ENCODE results near the gene MED13L. TPM values are rescaled to one million over a fixed set of nuclear protein-coding genes. Genes with fewer than 3 reads are reported as not detected.

The MED13L gene
- total RNA-seq, 6 experiments from 2014 or later = 29.0 to 52.0 (median 38.1) TPM

GRCh38 chr12:116159593-116160200, 117.8 kb downstream of the MED13L start:
- H3K27ac ChIP-seq = no peak overlapping the region
- no peak overlapping the region for H3K4me3 ChIP-seq
- no peaks in the 10 kb centered on the region for H3K27me3 ChIP-seq
- ATAC-seq (no peak), DNase-seq (no peak)
- 95% methylated on average over 2 of the region's 2 CpGs for WGBS (ENCODE audit: insufficient coverage, low coverage, low lambda C conversion rate, missing lambda C conversion rate)
- H3K36me3 ChIP-seq = no peaks in the 10 kb centered on the region
- H3K9me3 ChIP-seq = no peaks in the 10 kb centered on the region
- peaks cover 0 to 58% (median 20%) of the 10 kb centered on the region in 4 donors for H3K4me1 ChIP-seq
- intact Hi-C loops (cut with DNase I) = no loop called here
- no peak for TF ChIP-seq POLR2A (IDR thresholded peaks at IDR 0.05)
- no peak for TF ChIP-seq CTCF (IDR thresholded peaks at IDR 0.05)

GRCh38 chr12:116159175-116159574, 118.3 kb downstream of the MED13L start:
- H3K9me3 ChIP-seq = no peaks in the 10 kb centered on the region
- intact Hi-C loops (cut with DNase I) = no loop called here
- no peak overlapping the region for H3K4me3 ChIP-seq
- H3K27me3 ChIP-seq = no peaks in the 10 kb centered on the region
- no peak overlapping the region for H3K27ac ChIP-seq
- no peak for DNase-seq
- ATAC-seq = peak in 3 of 4 donors; percentile 7 to 45 (median 15)
- WGBS (ENCODE audit: insufficient coverage, low coverage, low lambda C conversion rate, missing lambda C conversion rate) = 17% methylated on average over 1 of the region's 1 CpG
- H3K4me1 ChIP-seq = peaks cover 0 to 59% (median 20%) of the 10 kb centered on the region in 4 donors
- TF ChIP-seq POLR2A (IDR thresholded peaks at IDR 0.05) (no peak), CTCF (IDR thresholded peaks at IDR 0.05) (no peak)
- H3K36me3 ChIP-seq = no peaks in the 10 kb centered on the region

GRCh38 chr12:116157845-116158267, 119.6 kb downstream of the MED13L start:
- no peak for ATAC-seq
- intact Hi-C loops (cut with DNase I) = no loop called here
- 56% methylated on average over 5 of the region's 5 CpGs for WGBS (ENCODE audit: insufficient coverage, low coverage, low lambda C conversion rate, missing lambda C conversion rate)

GRCh38 chr12:116156614-116157013, 120.9 kb downstream of the MED13L start:
- Histone ChIP-seq H3K4me3 (no peak overlapping the region), H3K27ac (no peak overlapping the region), H3K4me1 (peaks cover 0 to 55% (median 20%) of the 10 kb centered on the region in 4 donors), H3K36me3 (no peaks in the 10 kb centered on the region), H3K9me3 (no peaks in the 10 kb centered on the region), H3K27me3 (no peaks in the 10 kb centered on the region)
- DNase-seq (no peak), ATAC-seq (no peak)
- WGBS (ENCODE audit: insufficient coverage, low coverage, low lambda C conversion rate, missing lambda C conversion rate) = 62% methylated on average over 3 of the region's 4 CpGs
- no peak for TF ChIP-seq CTCF (IDR thresholded peaks at IDR 0.05)
- no peak for TF ChIP-seq POLR2A (IDR thresholded peaks at IDR 0.05)
- intact Hi-C loops (cut with DNase I) = no loop called here

More at GRCh38 chr12:116157845-116158267, 119.6 kb downstream of the MED13L start:
- no peak for DNase-seq
- no peak overlapping the region for H3K4me3 ChIP-seq
- no peaks in the 10 kb centered on the region for H3K36me3 ChIP-seq
- H3K27ac ChIP-seq = no peak overlapping the region
- H3K4me1 ChIP-seq = peaks cover 0 to 59% (median 22%) of the 10 kb centered on the region in 4 donors
- TF ChIP-seq CTCF (IDR thresholded peaks at IDR 0.05) (no peak), POLR2A (IDR thresholded peaks at IDR 0.05) (no peak)
- no peaks in the 10 kb centered on the region for H3K27me3 ChIP-seq
- H3K9me3 ChIP-seq = no peaks in the 10 kb centered on the region
